Uterus (tissue), 2 donors: ENCODE results near the gene ACTR3C.

Experiments used
- CTCF ChIP-seq, 4 experiments: fragments of 200-600 bp in 2 of 4; fragments of 450-650 bp in 2 of 4; sonication (generic) in 2 of 4; IDR thresholded peaks; one replicate each; pipeline ENCODE4 v1.5.1; 2016 to 2019; ENCODE audit warnings: antibody characterized with exemption in 4 of 4, mild to moderate bottlenecking in 2 of 4, moderate library complexity in 1 of 4
- POLR2A ChIP-seq, 2 donors: fragments of 450-650 bp; IDR thresholded peaks; one replicate each; pipeline ENCODE4 v1.6.1; 2016; ENCODE audit warnings: antibody characterized with exemption in 2 of 2, mild to moderate bottlenecking in 1 of 2, moderate library complexity in 1 of 2

GRCh38 chr7:150322114-150322832 is 1.1 kb downstream of the ACTR3C start:
- TF ChIP-seq POLR2A (IDR thresholded peaks at IDR 0.05) (no peak), CTCF (IDR thresholded peaks at IDR 0.05) (no peak)
